GM13976 (cell line): Measurements from ENCODE around the gene LASP1.

Source experiments
- DNase-seq: peaks from one replicate; pipeline ENCODE4 v3.0.0; 2012; ENCODE audit warnings: low spot score
- CTCF ChIP-seq: IDR thresholded peaks from 2 replicates; pipeline ENCODE4 v1.5.1; 2012; ENCODE audit warnings: borderline replicate concordance, mild to moderate bottlenecking; ENCODE audit not compliant: insufficient read depth; ENCODE audit errors: extremely low read depth, missing control alignments, control extremely low read depth
- in situ Hi-C: fragments of 300-500 bp; cut with MboI; formaldehyde crosslinking; loops from one replicate; pipeline ENCODE4 v1.12.0; 2022; ENCODE audit warnings: low sequenced_read_pairs, mixed read lengths, inconsistent platforms; ENCODE audit not compliant: unreplicated experiment

LASP1 gene

GRCh38 chr17:38914741-38915638 lies 45.1 kb downstream of the LASP1 start:
- DNase-seq = no peak
- TF ChIP-seq CTCF = no peak
- in situ Hi-C loops = no loop called here

GRCh38 chr17:38915639-38915995 lies 45.8 kb downstream of the LASP1 start:
- TF ChIP-seq CTCF = no peak
- in situ Hi-C loops = no loop called here
- no peak for DNase-seq

GRCh38 chr17:38916771-38917170 lies 46.9 kb downstream of the LASP1 start:
- DNase-seq = no peak
- no peak for TF ChIP-seq CTCF
- in situ Hi-C loops = no loop called here

GRCh38 chr17:38917259-38917658 lies 47.4 kb downstream of the LASP1 start:
- no peak for TF ChIP-seq CTCF
- in situ Hi-C loops = no loop called here
- DNase-seq = no peak

GRCh38 chr17:38918129-38918913 lies 48.5 kb downstream of the LASP1 start:
- in situ Hi-C loops = no loop called here
- no peak for TF ChIP-seq CTCF
- no peak for DNase-seq

- DNase-seq = no peak
- in situ Hi-C loops = no loop called here
These were observed 49.1 kb downstream of the LASP1 start for GRCh38 chr17:38918916-38919315.

More at GRCh38 chr17:38918916-38919315, 49.1 kb downstream of the LASP1 start:
- no peak for TF ChIP-seq CTCF
